GM19043 (cell line): ENCODE data around the gene MSH5.
A peak's percentile ranks its signal among the peaks of the same experiment; 100 is the strongest.

Experiments
- ATAC-seq: cut with Tn5 transposase; IDR thresholded peaks from one replicate; pipeline ENCODE4 v1.9.1; 2021; ENCODE audit warnings: low read depth; ENCODE audit not compliant: unreplicated experiment

Gene MSH5

DNA sequence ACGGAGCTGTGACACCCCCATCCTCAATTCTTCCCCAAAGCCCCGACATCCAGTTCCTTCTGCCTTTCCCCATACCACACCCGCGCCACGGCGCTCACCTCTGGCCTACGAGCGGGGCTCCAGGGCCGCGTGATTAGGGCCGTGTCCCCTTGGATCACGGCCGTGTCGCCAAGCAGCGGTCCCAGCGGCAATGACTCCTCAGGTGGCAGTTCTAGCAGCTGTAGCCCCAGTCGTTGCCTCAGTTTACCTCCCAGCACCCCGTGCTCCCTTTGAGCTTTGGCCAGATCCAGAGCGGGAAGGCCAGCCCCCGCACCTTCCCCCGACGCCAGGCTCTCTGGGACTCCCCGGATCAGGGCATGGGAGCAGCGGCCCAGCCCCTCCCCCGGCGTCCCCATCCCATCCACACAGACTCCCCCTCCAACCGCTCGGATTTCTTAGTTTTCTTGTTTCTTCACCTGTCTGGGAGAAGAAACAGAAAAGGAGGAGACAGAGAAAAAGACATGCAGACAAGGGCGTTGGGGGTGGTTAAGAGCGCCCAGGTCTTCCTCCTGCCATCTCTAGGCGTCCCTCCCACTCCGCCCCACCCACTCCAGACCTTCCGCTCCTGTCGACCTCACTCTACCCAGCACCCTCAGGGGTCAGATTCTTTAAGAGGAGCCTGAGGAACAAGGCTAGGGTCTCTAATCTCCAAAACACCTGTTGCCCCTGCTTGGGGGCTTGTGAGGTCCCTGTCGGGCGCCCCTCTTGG is 10.9 kb upstream of the MSH5 start, which contains the start of gene DDAH2:
DDAH2 (minus strand) TSS at position 533 of the 748 bp plus-strand sequence; CDS start at position 395, 138 bp downstream.
- no peak for ATAC-seq

DNA sequence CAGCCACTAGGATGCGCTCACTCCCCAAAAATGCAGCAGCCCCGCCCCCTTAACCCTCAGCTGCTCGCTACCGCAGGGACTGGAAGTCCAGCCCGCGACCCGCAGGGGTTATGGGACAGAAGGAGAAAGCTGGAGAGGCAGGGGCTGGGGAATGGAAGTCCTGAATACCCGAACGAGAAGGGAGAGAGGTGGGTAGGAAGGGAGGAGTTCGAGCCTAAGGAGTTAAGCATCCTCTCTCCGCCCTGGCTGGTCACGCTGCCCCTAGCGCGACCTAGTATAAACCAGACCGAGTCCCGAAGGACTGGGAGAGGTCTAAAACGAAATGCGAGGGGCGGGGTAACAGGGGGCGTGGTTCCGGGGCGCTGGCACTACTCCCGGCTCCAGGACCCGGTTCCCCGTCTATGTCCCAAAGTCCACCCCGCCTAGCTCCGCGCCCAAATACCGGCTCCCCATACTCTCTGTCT is 10.3 kb upstream of the MSH5 start:
- no peak for ATAC-seq

DNA sequence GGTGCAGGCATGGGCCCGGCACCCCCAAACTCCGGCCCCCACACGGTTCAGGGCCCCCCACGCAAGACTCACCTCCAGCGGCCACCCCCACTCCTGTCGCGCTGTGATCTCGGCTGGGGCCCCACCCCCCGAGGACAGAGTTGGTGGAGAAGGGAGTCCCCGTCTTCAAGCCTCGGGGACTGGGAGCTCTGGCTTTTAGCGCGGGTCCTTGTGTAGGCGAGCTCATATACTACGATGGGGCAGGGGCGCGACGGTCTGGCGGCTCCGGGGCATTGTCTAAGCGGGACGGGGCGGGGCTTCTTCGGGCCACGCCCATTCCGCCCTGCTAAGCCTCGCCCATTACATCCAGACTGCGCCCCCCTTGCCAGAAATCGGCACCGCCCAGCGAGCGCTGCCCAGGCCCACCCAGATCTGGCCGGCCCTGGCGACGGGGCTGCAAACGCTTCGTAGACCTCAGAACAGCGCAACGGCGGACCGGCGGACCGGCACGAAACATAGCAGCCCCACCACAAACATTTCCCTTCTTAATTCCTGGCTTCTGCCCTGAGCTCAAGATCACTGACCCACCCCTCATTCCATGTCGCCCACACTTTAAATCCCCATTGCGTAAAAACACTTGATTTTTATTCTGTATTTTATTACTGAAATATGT is 9.7 kb upstream of the MSH5 start:
- no peak for ATAC-seq

DNA sequence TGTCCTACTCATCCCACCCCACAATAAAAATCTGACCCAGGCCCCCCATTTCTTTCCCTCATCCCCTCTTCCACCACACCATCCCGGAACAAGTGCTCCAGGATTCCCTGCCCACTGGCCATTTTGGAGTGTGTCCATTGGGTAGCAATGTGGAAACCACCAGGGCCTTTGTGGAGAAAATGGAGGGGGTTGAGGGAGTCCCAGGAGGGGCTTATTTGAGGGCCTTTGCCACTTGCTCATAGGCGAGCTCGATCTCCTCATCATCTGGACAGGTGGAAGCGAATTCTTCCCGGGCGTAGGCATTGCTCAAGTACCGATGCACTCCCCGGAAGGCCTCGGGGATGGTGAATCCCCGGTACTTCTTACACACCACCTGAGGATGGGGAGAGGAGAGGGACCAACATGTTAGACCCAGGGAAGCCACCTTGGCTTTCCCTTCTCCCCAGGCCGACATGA is 9.1 kb upstream of the MSH5 start:
- ATAC-seq, result no peak

DNA sequence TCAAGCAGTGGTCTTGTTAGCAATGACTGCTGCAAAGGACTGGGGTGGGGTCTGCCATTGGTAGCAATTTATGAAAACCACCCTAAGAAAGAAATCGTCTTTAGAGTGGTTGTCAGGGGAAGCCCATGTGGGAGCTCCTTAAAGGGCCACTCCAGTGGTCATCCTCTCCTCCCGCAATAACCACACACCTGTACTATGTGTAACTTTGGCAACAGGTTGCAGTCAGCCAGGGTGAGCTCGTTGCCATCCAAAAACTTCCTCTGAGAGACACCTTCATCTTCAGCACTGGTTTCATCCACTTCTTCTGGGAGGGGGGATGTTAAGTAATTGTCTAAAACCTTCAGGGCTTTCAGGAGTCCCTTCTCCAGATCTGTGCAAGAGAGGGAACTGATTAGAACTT is 7.8 kb upstream of the MSH5 start:
- no peak for ATAC-seq

DNA sequence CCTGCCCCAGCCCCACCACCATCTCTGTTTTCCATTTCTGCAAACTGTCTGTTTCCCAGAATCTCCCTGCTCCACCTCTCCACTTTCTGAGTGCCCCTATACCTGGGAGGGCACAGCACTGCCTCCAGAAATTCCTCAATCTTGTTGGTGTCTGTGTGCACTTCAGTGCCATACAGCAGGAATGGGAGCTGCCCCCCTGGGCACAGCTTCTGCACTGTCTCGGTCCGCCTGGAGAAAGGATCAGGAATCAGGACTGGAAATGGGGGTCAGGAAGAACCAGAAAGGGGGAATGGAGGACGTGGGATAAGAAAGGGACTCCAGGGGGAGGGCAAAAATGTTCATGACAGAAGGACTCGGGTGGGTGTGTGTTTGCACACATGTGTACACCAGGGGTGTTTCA is 6.1 kb upstream of the MSH5 start:
- no peak for ATAC-seq

DNA sequence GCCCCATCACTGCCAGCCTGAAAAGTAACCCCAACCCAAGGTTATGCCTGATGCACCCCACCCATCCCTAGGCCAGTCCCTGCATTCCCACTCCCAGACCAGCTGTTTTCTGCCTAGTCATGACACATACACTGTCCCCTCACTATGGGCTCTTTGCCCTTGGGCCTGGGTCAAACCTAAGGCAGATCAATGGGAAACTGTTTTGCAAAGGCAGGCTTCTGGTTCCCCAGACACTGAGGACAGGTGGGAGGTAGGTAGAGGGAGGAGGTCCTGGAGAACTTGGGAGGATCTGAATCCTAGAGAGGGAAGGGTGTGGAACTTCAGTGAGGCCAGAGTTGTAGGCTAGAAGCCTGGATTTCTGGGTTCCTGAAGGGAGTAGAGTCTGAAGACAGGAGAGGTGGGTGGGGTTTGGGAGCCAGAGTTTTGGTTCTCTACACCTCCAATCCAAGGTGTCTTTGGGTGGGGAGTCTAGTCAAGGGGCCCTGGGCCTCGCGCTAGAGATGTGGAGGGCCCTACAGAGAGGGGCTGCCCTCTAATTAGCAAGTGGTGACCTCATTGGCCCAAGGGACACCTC is 5.5 kb upstream of the MSH5 start:
- no peak for ATAC-seq

DNA sequence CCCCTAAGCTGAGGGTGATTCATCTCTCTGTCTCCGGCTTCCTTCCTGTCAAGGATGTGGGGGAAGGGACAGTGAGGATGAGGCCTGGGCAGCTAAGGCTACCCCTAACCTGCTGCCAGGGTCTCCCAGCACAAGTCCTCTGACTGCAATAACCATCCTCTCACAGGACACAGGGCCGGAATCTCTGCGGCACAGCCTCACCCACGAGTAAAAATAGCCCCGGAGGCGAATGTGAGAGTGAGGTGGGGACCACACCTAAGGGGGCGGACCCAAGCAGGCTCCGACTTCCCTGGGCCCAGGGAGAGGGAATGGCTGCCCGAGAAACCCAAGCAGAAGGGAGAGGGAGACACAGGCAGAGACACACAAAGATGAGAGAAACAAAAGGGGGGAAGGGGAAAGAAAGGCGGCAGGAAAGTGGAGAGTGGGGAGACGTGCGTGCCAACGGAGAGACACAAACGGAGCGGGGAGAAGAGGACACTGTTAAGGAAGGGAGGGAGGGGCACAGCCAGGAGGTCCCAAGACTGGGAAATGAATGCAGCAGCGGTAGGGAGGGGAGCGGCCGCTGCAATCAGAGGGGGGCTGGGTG is 4.9 kb upstream of the MSH5 start:
- ATAC-seq, result no peak

DNA sequence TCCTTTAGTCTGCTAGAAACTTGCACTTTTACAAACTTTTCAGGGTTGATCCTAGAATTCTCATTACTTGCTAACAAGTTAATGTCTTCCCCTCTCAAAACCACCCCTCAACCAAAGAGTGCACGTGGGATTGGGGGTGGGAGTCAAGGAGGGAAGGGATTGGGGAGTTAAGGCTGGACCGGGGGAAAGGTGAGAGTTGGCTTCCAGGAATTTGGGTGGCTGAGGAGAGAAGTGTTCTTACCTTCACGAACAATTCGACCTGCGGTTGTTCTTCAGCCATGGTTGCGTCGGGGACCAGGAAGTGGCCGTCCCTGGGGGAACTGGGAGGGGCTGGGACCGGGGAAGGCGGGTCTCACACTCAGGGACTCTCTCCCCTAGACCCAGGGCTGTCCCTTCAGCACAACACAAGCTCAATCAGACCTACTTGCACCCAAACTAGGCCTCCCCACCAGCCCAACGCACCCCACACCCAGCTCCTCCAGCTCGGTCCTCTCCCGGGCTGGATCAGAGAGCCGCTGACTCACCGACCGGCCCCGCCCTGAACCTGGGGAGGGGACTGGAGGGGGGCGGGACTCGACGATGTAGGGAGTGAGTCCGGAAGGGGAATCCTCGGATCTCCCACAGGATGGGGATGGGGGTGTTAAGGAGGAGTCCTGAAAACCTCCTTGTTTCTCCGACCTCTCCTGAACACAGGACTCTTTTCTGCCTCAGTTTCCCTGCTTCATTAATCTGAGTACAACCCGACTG is 3.6 kb upstream of the MSH5 start, which contains the start of gene CLIC1:
CLIC1 (minus strand) TSS at position 510 of the 747 bp plus-strand sequence; CDS start at position 280, 230 bp downstream.
- ATAC-seq, result peak; percentile 33

DNA sequence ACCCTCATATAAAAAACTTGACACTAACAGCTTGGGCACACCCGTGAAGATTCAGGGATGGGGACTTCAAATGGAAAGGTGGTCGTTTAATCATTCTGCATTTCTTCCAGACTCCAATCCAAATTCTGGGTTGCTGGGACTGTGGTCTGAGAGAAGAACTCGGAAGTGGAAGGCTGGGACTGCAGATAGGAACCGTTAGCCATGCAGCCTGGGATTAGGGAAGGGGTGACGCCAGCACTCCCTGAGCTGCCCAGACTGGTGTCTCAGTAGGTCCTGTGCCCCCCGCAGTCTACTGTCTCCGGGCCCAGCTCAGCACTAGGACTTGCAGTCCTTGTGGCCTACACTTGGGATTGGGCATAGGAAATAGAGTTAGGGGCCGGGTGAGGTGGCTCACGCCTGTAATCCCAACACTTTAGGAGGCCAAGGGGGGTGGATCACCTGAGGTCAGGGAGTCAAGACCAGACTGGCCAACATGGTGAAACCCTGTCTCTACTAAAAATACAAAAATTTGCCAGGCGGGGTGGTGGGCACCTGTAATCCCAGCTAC is 3.0 kb upstream of the MSH5 start:
- ATAC-seq, result no peak

DNA sequence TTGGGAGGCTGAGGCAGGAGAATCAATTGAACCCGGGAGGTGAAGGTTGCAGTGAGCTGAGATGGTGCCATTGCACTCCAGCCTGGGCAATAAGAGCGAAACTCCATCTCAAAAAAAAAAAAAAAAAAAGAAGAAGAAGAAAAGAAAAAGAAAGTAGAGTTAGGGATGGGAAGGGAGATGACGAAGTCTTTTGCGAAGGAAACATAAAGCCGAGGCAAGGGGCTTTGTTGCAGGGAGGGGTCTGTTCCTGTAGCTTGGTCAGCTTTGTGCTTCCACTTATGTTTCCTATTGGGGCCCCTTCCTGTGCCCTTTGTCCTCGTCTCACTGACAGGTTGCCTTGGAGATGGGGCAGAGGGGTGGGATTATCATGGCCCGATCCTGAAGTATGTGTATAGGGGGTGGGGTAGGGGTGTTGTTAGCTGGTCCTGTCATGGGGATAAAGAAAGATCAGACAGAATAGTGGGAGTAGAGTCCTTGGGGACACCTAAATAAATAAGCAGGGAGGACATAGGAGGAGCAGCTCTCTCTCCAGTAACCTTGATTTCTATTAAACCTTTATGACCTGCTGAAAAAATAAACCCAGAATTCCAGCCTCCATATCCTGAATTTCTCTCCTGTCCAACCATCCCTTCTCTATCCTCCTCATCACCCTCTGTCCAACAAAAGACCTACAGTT is 2.4 kb upstream of the MSH5 start:
- ATAC-seq, result no peak

DNA sequence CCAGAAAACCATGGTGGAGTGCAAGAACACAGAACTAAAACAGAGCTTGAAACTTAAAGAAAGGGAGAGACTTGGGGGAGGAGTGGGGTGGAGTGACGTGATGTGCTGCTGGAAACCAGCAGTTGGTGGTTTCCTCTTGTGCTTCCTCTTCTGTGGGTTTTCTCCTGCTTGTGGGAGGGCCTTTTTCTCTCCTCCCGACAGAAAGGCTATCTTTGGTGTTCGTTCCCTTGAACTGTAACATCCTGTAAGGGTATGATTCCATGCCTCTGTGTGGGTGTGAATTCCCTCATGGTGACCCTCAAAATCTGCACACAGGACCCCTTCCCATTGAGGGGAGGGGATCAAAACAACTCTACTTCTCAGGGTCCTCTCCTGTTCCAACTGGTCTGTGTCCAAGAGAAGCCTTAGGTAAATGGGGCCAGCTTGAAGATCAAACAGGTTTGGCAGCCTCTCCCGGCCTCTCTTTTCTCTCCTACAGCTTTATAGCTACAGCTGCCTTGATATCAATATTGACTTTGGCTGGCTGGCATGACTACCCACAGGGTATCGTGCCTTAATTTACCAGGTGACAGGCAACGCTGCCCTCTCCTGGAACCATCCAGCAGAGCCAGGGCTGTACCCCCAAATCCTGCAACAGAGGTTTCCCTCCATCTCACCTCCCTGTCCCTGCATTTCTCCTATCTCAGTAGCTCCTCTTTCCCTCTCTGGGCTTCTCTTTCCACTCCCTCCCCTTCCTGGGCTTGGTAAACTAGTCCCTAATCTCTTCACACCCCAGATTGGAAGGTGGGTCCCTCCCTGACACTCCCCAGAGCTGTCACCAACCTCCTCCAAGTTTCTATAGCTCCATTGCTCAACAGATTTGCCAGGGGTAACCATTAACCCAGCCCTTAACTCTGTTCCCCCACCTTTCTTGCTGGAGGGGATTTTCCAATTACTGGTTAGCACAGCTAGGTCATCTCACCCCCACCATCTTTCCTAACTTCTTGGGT is 1.5 kb upstream of the MSH5 start:
- ATAC-seq, result no peak

DNA sequence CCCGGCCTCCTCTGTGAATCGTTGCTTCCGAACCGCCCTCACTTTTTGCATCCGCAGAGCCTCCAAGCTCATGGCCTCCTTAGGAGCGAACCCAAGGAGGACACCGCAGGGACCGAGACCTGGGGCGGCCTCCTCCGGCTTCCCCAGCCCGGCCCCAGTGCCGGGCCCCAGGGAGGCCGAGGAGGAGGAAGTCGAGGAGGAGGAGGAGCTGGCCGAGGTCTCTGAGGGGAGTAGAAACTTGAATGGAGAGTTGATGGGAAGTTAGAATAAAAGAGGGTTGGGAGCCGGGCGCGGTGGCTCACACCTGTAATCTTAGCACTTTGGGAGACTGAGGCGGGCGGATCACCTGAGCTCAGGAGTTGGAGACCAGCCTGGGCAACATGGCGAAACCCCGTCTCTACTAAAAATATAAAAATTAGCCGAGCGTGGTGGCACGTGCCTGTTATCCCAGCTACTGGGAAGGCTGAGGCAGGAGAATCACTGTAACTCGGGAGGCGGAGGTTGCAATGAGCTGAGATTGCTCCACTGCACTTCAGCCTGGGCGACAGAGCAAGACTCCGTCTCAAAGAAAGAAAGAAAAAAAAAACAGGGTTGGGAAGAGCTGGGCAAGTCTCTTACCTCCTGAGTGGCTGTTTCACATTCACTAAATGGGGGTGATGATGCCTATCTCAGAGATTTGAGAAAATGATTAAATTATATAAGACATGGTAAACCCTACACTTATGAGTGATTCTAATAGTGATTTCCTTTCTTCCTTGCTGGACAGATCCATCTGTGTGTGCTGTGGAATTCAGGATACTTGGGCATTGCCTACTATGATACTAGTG is 805 bp downstream of the MSH5 start:
- ATAC-seq, result no peak

DNA sequence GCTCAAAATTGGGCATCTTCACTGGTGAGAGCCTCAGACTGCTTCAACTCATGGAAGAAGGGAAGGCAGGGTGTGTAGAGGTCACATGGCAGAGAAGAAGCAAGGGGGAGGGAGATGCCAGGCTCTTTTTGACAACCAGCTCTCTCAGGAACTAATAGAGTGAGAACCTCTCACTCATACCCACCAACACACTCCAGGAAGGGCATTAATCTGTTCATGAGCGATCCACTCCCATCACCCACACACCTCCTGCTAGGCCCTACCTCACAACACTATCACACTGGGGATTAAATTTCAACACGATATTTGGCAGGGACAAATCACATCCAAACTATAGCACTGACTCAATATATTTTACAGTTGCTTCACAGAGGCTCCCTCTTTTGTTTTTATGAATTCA is 2.0 kb downstream of the MSH5 start:
- no peak for ATAC-seq

DNA sequence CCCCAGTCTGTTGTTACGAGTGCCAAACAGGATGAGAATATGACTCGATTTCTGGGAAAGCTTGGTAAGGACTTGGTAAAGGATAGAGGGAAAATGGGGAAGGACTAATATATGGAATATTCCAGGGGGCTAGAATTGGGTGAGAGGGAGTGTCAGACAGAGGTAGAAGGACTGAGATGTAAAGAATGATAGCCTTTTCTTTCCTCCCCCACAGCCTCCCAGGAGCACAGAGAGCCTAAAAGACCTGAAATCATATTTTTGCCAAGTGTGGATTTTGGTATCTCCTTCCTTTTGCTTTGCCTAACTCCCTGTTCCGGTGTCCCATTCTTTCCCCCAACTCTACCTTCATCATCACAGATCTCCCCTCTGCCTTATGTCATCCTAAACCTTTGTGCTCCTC is 3.1 kb downstream of the MSH5 start:
- no peak for ATAC-seq

DNA sequence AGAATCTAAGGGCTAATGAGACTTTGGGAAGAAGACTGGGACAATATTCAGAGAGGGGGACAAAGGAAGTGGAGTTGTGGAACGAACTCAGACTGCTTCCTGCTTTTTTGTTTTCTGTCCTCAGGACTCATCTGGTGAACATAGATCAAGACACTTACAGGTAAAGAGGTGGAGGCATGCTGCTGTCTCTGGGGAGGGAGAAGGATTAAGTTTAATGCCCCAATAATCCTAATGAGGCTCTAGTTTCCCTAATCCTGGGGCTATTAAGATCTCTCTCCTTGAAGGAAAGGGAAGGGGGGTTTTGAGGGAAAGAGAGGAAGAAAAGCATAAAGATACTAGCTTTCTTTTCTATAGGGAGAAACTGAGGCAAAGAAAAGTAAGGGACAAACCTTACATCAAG is 4.6 kb downstream of the MSH5 start:
- no peak for ATAC-seq

DNA sequence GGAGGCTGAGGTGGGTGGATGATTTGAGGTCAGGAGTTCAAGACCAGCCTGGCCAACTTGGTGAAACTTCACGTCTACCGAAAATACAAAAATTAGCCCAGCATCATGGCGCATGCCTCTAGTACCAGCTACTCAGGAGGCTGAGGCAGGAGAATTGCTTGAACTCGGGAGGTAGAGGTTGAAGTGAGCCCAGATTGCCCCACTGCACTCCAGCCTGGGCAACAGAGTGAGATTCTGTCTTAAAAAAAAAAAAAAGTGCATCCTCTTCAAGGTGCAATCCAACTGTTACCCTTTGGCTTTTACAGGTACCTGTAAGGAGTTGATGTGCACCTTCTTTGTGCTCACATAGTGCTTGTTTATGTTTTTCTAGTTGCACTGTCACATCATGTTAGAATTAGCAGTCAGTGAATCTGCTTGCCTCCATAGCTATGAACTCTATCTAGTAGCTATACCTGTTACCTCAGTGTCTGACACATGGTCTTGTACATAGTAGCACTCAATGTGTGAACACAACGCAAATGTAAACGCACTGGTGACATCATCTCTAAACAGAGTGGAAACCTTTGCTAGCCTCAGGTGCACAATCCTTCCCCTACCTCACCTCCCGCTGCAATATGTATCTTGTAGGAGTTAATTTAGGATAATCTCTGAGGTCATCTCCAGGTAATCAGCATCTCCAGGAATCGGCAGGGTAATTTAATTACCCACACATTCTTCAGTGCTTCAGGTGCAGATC is 9.7 kb downstream of the MSH5 start:
- no peak for ATAC-seq
